Esophagus muscularis mucosa (tissue), 4 donors: ENCODE results near the gene ATF6. TPM values are rescaled to one million over a fixed set of nuclear protein-coding genes. Genes with fewer than 3 reads are reported as not detected.

Experiments used
- DNase-seq: peaks from one replicate; pipeline ENCODE4 v3.0.0-alpha.2; 2017; ENCODE audit errors: extremely low spot score
- H3K27ac ChIP-seq, 4 donors: fragments of 200-600 bp; sonication (generic); replicated peaks in 1 of 4; 1 replicate in 3 of 4; 2 replicates in 1 of 4; pipeline ENCODE4 v1.5.1; 2016 to 2019; ENCODE audit warnings: mild to moderate bottlenecking in 1 of 4
- H3K27me3 ChIP-seq, 4 donors: fragments of 200-600 bp; sonication (generic); one replicate each; pipeline versions ENCODE4 v1.5.1 to v1.6.0; 2016 to 2019
- H3K36me3 ChIP-seq, 4 donors: fragments of 200-600 bp; sonication (generic); one replicate each; pipeline ENCODE4 v1.5.1; 2016 to 2019
- H3K4me1 ChIP-seq, 4 donors: fragments of 200-600 bp; sonication (generic); one replicate each; pipeline ENCODE4 v1.5.1; 2016 to 2019
- H3K4me3 ChIP-seq, 4 donors: fragments of 200-600 bp; sonication (generic); 1 replicate in 2 of 4; 2 replicates in 2 of 4; pipeline ENCODE4 v1.5.1; 2016 to 2019; ENCODE audit warnings: mild to moderate bottlenecking in 4 of 4, moderate library complexity in 1 of 4
- H3K9me3 ChIP-seq, 4 donors: fragments of 200-600 bp; sonication (generic); 1 replicate in 3 of 4; 2 replicates in 1 of 4; pipeline ENCODE4 v1.5.1; 2016 to 2019
- EP300 ChIP-seq: sonication (generic); formaldehyde crosslinking; IDR thresholded peaks from one replicate; pipeline ENCODE4 v1.6.1; 2017; ENCODE audit warnings: antibody characterized with exemption
- POLR2A ChIP-seq: fragments of 450-650 bp; IDR thresholded peaks from one replicate; pipeline ENCODE4 v1.6.1; 2017; ENCODE audit warnings: antibody characterized with exemption, moderate library complexity, mild to moderate bottlenecking, low read depth
- POLR2AphosphoS5 ChIP-seq, 2 donors: sonication (generic); formaldehyde crosslinking; IDR thresholded peaks; one replicate each; pipeline ENCODE4 v1.6.1; 2017; ENCODE audit warnings: antibody characterized with exemption in 2 of 2
- WGBS: methylation state at CpG from one replicate; pipeline ENCODE4 v1.1.5; 2018; 5-methylcytosine and 5-hydroxymethylcytosine counted together
- intact Hi-C: fragments of 100-400 bp; cut with DNase I; formaldehyde crosslinking; loops from one replicate; pipeline ENCODE4 v1.15.1; 2023
- total RNA-seq, 4 donors: library from RNA; depleted of rRNA; stranded (reverse); fragments of >200 nt; gene quantifications; one replicate each; pipeline versions ENCODE4 v1.1.0 to v1.2.1, GENCODE V29; 2016
- TF ChIP-seq, protein P1 (sequence below), 3 experiments: fragments of 200-600 bp in 2 of 3; fragments of 450-650 bp in 1 of 3; sonication (generic) in 2 of 3; IDR thresholded peaks; one replicate each; pipeline ENCODE4 v1.5.1; 2017 to 2019; ENCODE audit warnings: antibody characterized with exemption in 3 of 3, mild to moderate bottlenecking in 2 of 3, moderate library complexity in 1 of 3

Gene ATF6
- total RNA-seq, 4 donors from 2014 or later, result 24.5 to 30.6 (median 27.4) TPM

DNA sequence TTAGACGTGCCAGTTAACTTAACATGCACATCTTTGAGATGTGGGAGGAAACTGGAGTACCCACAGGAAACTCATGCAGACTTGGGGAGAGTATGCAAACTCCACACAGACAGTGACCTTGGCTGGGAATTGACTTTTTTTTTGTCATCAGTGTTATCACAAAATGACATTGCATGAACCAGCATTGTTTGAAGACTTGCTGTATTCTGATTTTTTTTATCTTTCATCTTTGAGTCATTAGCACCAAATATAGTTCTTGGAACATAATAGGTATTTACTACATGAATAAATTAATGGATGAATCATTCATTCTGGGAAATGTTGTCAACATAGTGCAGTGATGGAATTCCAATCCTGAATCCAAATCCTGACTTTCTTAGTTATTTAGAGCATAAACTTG is 77.0 kb downstream of the ATF6 start:
- DNase-seq, result no peak
- intact Hi-C loops, result no loop called here
- peaks cover 0 to 24% (median 11%) of the 10 kb centered on the region in 4 donors for H3K4me1 ChIP-seq
- 50% methylated on average over 1 of the region's 1 CpG for WGBS
- H3K4me3 ChIP-seq, result no peak overlapping the region
- no peaks in the 10 kb centered on the region for H3K27me3 ChIP-seq
- H3K36me3 ChIP-seq, result peaks cover 0 to 21% (median 4%) of the 10 kb centered on the region in 4 donors
- no peaks in the 10 kb centered on the region for H3K9me3 ChIP-seq
- no peak for TF ChIP-seq EP300
- no peak for TF ChIP-seq POLR2AphosphoS5 (IDR thresholded peaks at IDR 0.05)
- no peak for TF ChIP-seq POLR2A
- H3K27ac ChIP-seq, result no peak overlapping the region

DNA sequence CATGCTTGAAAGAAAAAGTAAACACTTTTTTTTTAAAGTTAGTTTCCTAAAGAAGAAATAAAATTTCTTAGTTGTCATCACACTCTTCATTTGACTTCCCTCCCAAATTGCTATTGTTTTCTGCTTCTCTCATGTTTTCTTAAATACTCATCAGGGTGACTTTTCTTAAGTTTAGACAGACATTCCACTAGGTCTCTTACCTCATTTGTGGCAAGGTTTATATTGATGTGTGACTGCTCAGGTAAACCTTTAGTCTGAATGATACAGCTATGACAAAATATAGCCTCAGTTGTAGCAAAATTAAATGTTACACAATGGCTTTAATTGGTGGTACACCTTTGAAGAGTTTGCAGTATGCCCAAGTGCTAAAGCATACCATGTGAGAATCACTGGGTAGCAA is 78.6 kb downstream of the ATF6 start:
- Histone ChIP-seq H3K27me3 (no peaks in the 10 kb centered on the region), H3K9me3 (no peaks in the 10 kb centered on the region), H3K4me3 (no peak overlapping the region), H3K36me3 (peaks cover 0 to 21% (median 4%) of the 10 kb centered on the region in 4 donors), H3K4me1 (peaks cover 4 to 25% (median 11%) of the 10 kb centered on the region in 4 donors), H3K27ac (no peak overlapping the region)
- no peak for DNase-seq
- intact Hi-C loops, result no loop called here
- TF ChIP-seq POLR2AphosphoS5 (IDR thresholded peaks at IDR 0.05), result no peak
- TF ChIP-seq, protein P1, sequence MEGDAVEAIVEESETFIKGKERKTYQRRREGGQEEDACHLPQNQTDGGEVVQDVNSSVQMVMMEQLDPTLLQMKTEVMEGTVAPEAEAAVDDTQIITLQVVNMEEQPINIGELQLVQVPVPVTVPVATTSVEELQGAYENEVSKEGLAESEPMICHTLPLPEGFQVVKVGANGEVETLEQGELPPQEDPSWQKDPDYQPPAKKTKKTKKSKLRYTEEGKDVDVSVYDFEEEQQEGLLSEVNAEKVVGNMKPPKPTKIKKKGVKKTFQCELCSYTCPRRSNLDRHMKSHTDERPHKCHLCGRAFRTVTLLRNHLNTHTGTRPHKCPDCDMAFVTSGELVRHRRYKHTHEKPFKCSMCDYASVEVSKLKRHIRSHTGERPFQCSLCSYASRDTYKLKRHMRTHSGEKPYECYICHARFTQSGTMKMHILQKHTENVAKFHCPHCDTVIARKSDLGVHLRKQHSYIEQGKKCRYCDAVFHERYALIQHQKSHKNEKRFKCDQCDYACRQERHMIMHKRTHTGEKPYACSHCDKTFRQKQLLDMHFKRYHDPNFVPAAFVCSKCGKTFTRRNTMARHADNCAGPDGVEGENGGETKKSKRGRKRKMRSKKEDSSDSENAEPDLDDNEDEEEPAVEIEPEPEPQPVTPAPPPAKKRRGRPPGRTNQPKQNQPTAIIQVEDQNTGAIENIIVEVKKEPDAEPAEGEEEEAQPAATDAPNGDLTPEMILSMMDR (IDR thresholded peaks at IDR 0.05), result no peak
- TF ChIP-seq EP300, result no peak
- no peak for TF ChIP-seq POLR2A

DNA sequence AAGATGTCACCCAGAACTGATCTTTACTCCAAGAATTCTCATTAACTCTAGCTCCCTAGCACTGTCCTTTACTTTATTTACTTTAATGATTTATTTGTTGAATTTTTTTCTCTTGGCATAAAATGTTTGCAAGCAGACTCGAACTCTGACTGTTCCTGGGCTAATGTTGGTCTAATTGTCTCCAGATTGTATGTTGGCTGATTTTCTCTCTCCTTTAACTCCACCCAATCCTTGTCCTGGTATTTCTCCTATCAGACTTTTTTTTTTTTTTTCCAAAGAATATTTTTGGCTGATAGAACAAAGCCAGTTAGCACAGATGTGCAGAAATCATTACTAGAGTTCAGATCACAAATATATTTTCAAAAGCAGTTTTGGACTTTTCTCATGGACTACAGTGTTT is 82.6 kb downstream of the ATF6 start:
- Histone ChIP-seq H3K4me1 (peaks cover 4 to 18% (median 7%) of the 10 kb centered on the region in 4 donors), H3K27me3 (no peaks in the 10 kb centered on the region), H3K36me3 (peaks cover 0 to 39% (median 19%) of the 10 kb centered on the region in 4 donors), H3K4me3 (no peak overlapping the region), H3K27ac (no peak overlapping the region), H3K9me3 (no peaks in the 10 kb centered on the region)
- 46% methylated on average over 1 of the region's 1 CpG for WGBS
- intact Hi-C loops, result no loop called here
- no peak for DNase-seq
- TF ChIP-seq, protein P1 (IDR thresholded peaks at IDR 0.05), result no peak
- TF ChIP-seq POLR2AphosphoS5 (IDR thresholded peaks at IDR 0.05) (no peak), POLR2A (no peak), EP300 (no peak)

DNA sequence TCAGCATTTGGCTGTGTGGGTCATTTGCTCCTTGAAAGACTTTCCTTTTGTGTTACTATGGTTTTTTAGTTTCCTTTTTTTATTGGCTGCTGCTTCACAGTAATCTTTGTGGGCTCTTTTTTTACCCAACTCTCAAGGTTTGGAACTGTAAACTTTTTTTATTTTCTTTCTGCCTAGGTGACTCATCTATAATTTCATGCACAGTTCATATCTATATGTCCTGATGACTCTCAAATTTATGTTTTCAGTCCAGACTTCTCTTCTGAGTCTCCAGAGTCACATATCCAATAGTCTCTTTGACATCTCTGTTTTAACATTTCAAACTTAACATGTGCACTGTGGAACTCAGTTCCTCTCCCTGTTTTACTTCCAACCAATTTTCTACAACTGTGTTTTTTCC is 83.4 kb downstream of the ATF6 start:
- DNase-seq, result no peak
- TF ChIP-seq, protein P1 (IDR thresholded peaks at IDR 0.05), result no peak
- TF ChIP-seq POLR2AphosphoS5 (IDR thresholded peaks at IDR 0.05) (no peak), EP300 (no peak), POLR2A (no peak)
- H3K36me3 ChIP-seq, result peaks cover 0 to 44% (median 24%) of the 10 kb centered on the region in 4 donors
- no peaks in the 10 kb centered on the region for H3K27me3 ChIP-seq
- no peak overlapping the region for H3K27ac ChIP-seq
- intact Hi-C loops, result no loop called here
- no peak overlapping the region for H3K4me3 ChIP-seq
- no peaks in the 10 kb centered on the region for H3K9me3 ChIP-seq
- H3K4me1 ChIP-seq, result peaks cover 4 to 13% (median 7%) of the 10 kb centered on the region in 4 donors

DNA sequence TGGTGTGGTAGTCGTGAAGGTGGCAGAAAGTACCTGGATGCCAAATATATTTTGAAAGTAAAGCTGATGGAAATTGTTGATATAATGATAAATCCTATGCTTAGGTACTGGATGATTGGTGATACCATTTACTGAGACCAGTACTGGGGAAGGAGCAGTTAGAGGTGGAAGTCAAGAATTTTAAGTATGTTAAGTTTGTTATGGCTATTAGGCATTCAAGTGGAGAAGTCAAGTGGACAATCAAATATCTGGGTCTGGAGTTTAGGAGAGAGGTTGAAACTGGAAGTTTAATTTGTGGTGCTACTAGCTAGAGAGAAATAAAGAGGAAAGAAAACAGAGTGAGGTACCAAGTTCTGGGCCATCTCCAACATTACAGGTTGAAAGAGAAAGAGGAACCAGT is 89.1 kb downstream of the ATF6 start:
- Histone ChIP-seq H3K9me3 (no peaks in the 10 kb centered on the region), H3K4me3 (no peak overlapping the region), H3K4me1 (no peaks in the 10 kb centered on the region), H3K27me3 (no peaks in the 10 kb centered on the region), H3K36me3 (peaks cover 0 to 46% (median 23%) of the 10 kb centered on the region in 4 donors), H3K27ac (no peak overlapping the region)
- DNase-seq, result no peak
- TF ChIP-seq, protein P1 (IDR thresholded peaks at IDR 0.05), result no peak
- TF ChIP-seq POLR2AphosphoS5 (IDR thresholded peaks at IDR 0.05) (no peak), POLR2A (no peak), EP300 (no peak)
- 100% methylated on average over 1 of the region's 1 CpG for WGBS
- intact Hi-C loops, result no loop called here
